CD4-positive, alpha-beta T cell treated with Interleukin-10 for 1 hour (primary cell): ENCODE measurements around the gene ERVMER34-1.

ENCODE experiments used
- DNase-seq: peaks from one replicate; pipeline ENCODE4 v3.0.0-alpha.2; 2020

ERVMER34-1 gene

GRCh38 chr4:52716364-52717151 lies 34.7 kb downstream of the ERVMER34-1 start:
- no peak for DNase-seq

GRCh38 chr4:52715914-52716313 lies 35.3 kb downstream of the ERVMER34-1 start:
- DNase-seq = no peak

GRCh38 chr4:52715255-52715897 lies 35.8 kb downstream of the ERVMER34-1 start:
- no peak for DNase-seq

GRCh38 chr4:52714597-52715254 lies 36.5 kb downstream of the ERVMER34-1 start:
- DNase-seq = no peak

GRCh38 chr4:52713456-52713937 lies 37.7 kb downstream of the ERVMER34-1 start:
- no peak for DNase-seq

- peak; percentile 97 for DNase-seq
These were observed 38.7 kb downstream of the ERVMER34-1 start for GRCh38 chr4:52712251-52713130.

- no peak for DNase-seq
These were observed 39.4 kb downstream of the ERVMER34-1 start for GRCh38 chr4:52711834-52712250.

GRCh38 chr4:52711272-52711671 lies 40.0 kb downstream of the ERVMER34-1 start:
- no peak for DNase-seq

- DNase-seq = no peak
These were observed 42.1 kb downstream of the ERVMER34-1 start for GRCh38 chr4:52709155-52709554.

GRCh38 chr4:52704661-52705060 lies 46.6 kb downstream of the ERVMER34-1 start:
- no peak for DNase-seq

- DNase-seq = no peak
These were observed 47.1 kb downstream of the ERVMER34-1 start for GRCh38 chr4:52704133-52704532.

GRCh38 chr4:52701207-52701606 lies 50.0 kb downstream of the ERVMER34-1 start:
- no peak for DNase-seq

- DNase-seq = no peak
These were observed 56.3 kb downstream of the ERVMER34-1 start for GRCh38 chr4:52694936-52695335.

GRCh38 chr4:52693492-52693891 lies 57.7 kb downstream of the ERVMER34-1 start:
- no peak for DNase-seq
